ENCODE measurements around the gene SEMA5A. TPM values are rescaled to one million over a fixed set of nuclear protein-coding genes. Genes with fewer than 3 reads are reported as not detected.

Gene SEMA5A
- total and polyA plus RNA-seq, 2 of the 8 experiments (the other 6 are each of a cell fraction or from before 2014, with no cell fraction given), result 5.3 to 8.9 TPM

GRCh38 chr5:9557696-9558095, 11.8 kb upstream of the SEMA5A start (continued):
- TF ChIP-seq CHD7 (IDR thresholded peaks at IDR 0.05; ENCODE audit: insufficient replicate concordance, low read length) (no peak), SIX5 (IDR thresholded peaks at IDR 0.05; ENCODE audit: low read depth, low read length) (no peak), TAF7 (optimal IDR thresholded peaks at IDR 0.05; ENCODE audit: borderline replicate concordance, low read depth, low read length) (no peak), CHD2 (IDR thresholded peaks at IDR 0.05; ENCODE audit: low read length) (no peak), SP1 (IDR thresholded peaks at IDR 0.05; ENCODE audit: low read depth, low read length) (no peak), CHD1 (IDR thresholded peaks at IDR 0.05; ENCODE audit: low read depth, low read length) (no peak), POLR2AphosphoS5 (IDR thresholded peaks at IDR 0.05; ENCODE audit: low read depth, low read length) (no peak), RAD21 (IDR thresholded peaks at IDR 0.05 in 1 of 2, conservative IDR thresholded peaks at IDR 0.05 in 1 of 2; ENCODE audit: low read depth in 2 of 2, low read length in 2 of 2) (no peak), RXRA (IDR thresholded peaks at IDR 0.05; ENCODE audit: insufficient read depth, low read depth, low read length) (no peak), SAP30 (IDR thresholded peaks at IDR 0.05; ENCODE audit: insufficient read depth, insufficient replicate concordance, low read length) (no peak)

Data from H1 (cell line).